Measurements from ENCODE around the gene NDOR1. TPM values are rescaled to one million over a fixed set of nuclear protein-coding genes. Genes with fewer than 3 reads are reported as not detected.

NDOR1 gene
- total RNA-seq, 1 donor from 2014 or later = 22.4 TPM

- TF ChIP-seq CTCF (IDR thresholded peaks at IDR 0.05; ENCODE audit: unreplicated experiment) = no peak
These were observed 13.6 kb upstream of the NDOR1 start for GRCh38 chr9:137191691-137192447.

GRCh38 chr9:137192448-137192780, 13.1 kb upstream of the NDOR1 start:
- peaks cover 3% of the 10 kb centered on the region for H3K36me3 Mint-ChIP-seq
- DNase-seq (ENCODE audit: low spot score in 2 of 2, unreplicated experiment in 2 of 2) = no peak
- no peak overlapping the region for H3K27ac Mint-ChIP-seq
- no peak for TF ChIP-seq CTCF (IDR thresholded peaks at IDR 0.05; ENCODE audit: unreplicated experiment)
- no peaks in the 10 kb centered on the region for H3K9me3 Mint-ChIP-seq
- H3K4me1 Mint-ChIP-seq = peaks cover 27% of the 10 kb centered on the region
- H3K27me3 Mint-ChIP-seq (ENCODE audit: low read depth) = no peaks in the 10 kb centered on the region
- no peak overlapping the region for H3K4me3 Mint-ChIP-seq

More at GRCh38 chr9:137191691-137192447, 13.6 kb upstream of the NDOR1 start:
- no peak overlapping the region for H3K27ac Mint-ChIP-seq
- peaks cover 3% of the 10 kb centered on the region for H3K36me3 Mint-ChIP-seq
- peaks cover 32% of the 10 kb centered on the region for H3K4me1 Mint-ChIP-seq
- no peaks in the 10 kb centered on the region for H3K9me3 Mint-ChIP-seq
- H3K27me3 Mint-ChIP-seq (ENCODE audit: low read depth) = no peaks in the 10 kb centered on the region
- DNase-seq (ENCODE audit: low spot score in 2 of 2, unreplicated experiment in 2 of 2) = no peak
- H3K4me3 Mint-ChIP-seq = no peak overlapping the region

- Mint-ChIP-seq H3K4me1 (peaks cover 23% of the 10 kb centered on the region), H3K9me3 (no peaks in the 10 kb centered on the region), H3K4me3 (no peak overlapping the region), H3K36me3 (peaks cover 3% of the 10 kb centered on the region), H3K27ac (no peak overlapping the region), H3K27me3 (ENCODE audit: low read depth) (no peaks in the 10 kb centered on the region)
- TF ChIP-seq CTCF (IDR thresholded peaks at IDR 0.05; ENCODE audit: unreplicated experiment) = no peak
- no peak for DNase-seq (ENCODE audit: low spot score in 2 of 2, unreplicated experiment in 2 of 2)
These were observed 12.6 kb upstream of the NDOR1 start for GRCh38 chr9:137192859-137193258.

- H3K4me1 Mint-ChIP-seq = peaks cover 27% of the 10 kb centered on the region
- TF ChIP-seq CTCF (IDR thresholded peaks at IDR 0.05; ENCODE audit: unreplicated experiment) = no peak
- H3K4me3 Mint-ChIP-seq = no peak overlapping the region
- H3K27ac Mint-ChIP-seq = no peak overlapping the region
- no peaks in the 10 kb centered on the region for H3K27me3 Mint-ChIP-seq (ENCODE audit: low read depth)
- H3K36me3 Mint-ChIP-seq = peaks cover 3% of the 10 kb centered on the region
- no peaks in the 10 kb centered on the region for H3K9me3 Mint-ChIP-seq
- no peak for DNase-seq (ENCODE audit: low spot score in 2 of 2, unreplicated experiment in 2 of 2)
These were observed 11.7 kb upstream of the NDOR1 start for GRCh38 chr9:137193771-137194170.

GRCh38 chr9:137194388-137194787, 11.1 kb upstream of the NDOR1 start:
- DNase-seq (ENCODE audit: low spot score in 2 of 2, unreplicated experiment in 2 of 2) = no peak
- Mint-ChIP-seq H3K27ac (no peak overlapping the region), H3K4me3 (no peak overlapping the region), H3K27me3 (ENCODE audit: low read depth) (no peaks in the 10 kb centered on the region), H3K9me3 (no peaks in the 10 kb centered on the region), H3K4me1 (peaks cover 25% of the 10 kb centered on the region), H3K36me3 (peaks cover 1% of the 10 kb centered on the region)
- no peak for TF ChIP-seq CTCF (IDR thresholded peaks at IDR 0.05; ENCODE audit: unreplicated experiment)
